HG02571 (cell line): ENCODE data around the gene P2RY8.
"Not testable (repeated sequence)": the region's sequence is repeated elsewhere in the genome, so short reads cannot be mapped to it uniquely, and the experiment has no call there.

ENCODE experiments used
- ATAC-seq: cut with Tn5 transposase; IDR thresholded peaks from one replicate; pipeline ENCODE4 v1.9.1; 2021; ENCODE audit warnings: mild to moderate bottlenecking, moderate library complexity; ENCODE audit not compliant: unreplicated experiment

P2RY8 gene

GRCh38 chrX:1466232-1466661, 70.7 kb downstream of the P2RY8 start:
- no peak for ATAC-seq

- no peak for ATAC-seq
These were observed 71.4 kb downstream of the P2RY8 start for GRCh38 chrX:1465286-1466231.

- no peak for ATAC-seq
These were observed 72.1 kb downstream of the P2RY8 start for GRCh38 chrX:1464971-1465285.

GRCh38 chrX:1464041-1464970, 72.7 kb downstream of the P2RY8 start:
- no peak for ATAC-seq

GRCh38 chrX:1463581-1463980, 73.4 kb downstream of the P2RY8 start:
- ATAC-seq, result no peak

GRCh38 chrX:1462596-1463251, 74.3 kb downstream of the P2RY8 start:
- no peak for ATAC-seq

- ATAC-seq, result no peak
These were observed 74.9 kb downstream of the P2RY8 start for GRCh38 chrX:1462110-1462509.

GRCh38 chrX:1455948-1456280, 81.1 kb downstream of the P2RY8 start:
- no peak for ATAC-seq

- ATAC-seq, result peak; percentile 28
These were observed 82.8 kb downstream of the P2RY8 start for GRCh38 chrX:1453951-1454785.

GRCh38 chrX:1453395-1453783, 83.6 kb downstream of the P2RY8 start:
- peak; percentile 20 for ATAC-seq

GRCh38 chrX:1452516-1453394, 84.2 kb downstream of the P2RY8 start, which contains the start of gene ASMTL:
TSS of gene ASMTL (minus strand) at chrX:1452909. CDS start at chrX:1452840, 69 bp downstream.
- ATAC-seq, result peak; percentile 58

- no peak for ATAC-seq
These were observed 85.1 kb downstream of the P2RY8 start for GRCh38 chrX:1451661-1452515.

- no peak for ATAC-seq
These were observed 85.7 kb downstream of the P2RY8 start for GRCh38 chrX:1451251-1451660.

- ATAC-seq, result no peak
These were observed 86.4 kb downstream of the P2RY8 start for GRCh38 chrX:1450361-1451161.

- ATAC-seq, result no peak
These were observed 87.2 kb downstream of the P2RY8 start for GRCh38 chrX:1449823-1450149.

GRCh38 chrX:1449036-1449822, 87.8 kb downstream of the P2RY8 start:
- ATAC-seq, result no peak

- not testable (repeated sequence) for ATAC-seq
These were observed 88.4 kb downstream of the P2RY8 start for GRCh38 chrX:1448573-1449001.
